Measurements from ENCODE around the gene MFSD6L.
"Not testable (repeated sequence)": the region's sequence is repeated elsewhere in the genome, so short reads cannot be mapped to it uniquely, and the experiment has no call there.

Gene MFSD6L

DNA sequence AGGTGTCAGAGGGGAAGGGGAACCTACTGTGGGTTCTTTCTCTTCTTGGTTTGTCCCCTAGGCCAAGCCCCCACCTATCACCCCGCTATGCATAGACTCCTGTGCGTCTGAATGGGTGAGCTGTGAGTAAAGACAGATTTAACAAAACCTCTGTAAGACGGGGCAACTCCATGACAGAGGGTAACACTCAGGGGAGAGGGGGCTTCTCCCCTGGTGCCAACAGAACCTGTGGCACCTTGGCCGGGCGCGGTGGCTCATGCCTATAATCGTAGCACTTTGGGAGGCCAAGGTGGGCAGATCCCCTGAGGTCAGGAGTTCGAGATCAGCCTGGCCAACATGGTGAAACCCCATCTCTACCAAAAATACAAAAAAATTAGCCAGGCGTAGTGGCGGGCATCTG is 6.2 kb upstream of the MFSD6L start:
- H3K36me3 ChIP-seq (ENCODE audit: control insufficient read depth, insufficient read depth, low read length); H3K27ac ChIP-seq (ENCODE audit: insufficient read depth, low read length, poor library complexity, severe bottlenecking): not testable (repeated sequence)

DNA sequence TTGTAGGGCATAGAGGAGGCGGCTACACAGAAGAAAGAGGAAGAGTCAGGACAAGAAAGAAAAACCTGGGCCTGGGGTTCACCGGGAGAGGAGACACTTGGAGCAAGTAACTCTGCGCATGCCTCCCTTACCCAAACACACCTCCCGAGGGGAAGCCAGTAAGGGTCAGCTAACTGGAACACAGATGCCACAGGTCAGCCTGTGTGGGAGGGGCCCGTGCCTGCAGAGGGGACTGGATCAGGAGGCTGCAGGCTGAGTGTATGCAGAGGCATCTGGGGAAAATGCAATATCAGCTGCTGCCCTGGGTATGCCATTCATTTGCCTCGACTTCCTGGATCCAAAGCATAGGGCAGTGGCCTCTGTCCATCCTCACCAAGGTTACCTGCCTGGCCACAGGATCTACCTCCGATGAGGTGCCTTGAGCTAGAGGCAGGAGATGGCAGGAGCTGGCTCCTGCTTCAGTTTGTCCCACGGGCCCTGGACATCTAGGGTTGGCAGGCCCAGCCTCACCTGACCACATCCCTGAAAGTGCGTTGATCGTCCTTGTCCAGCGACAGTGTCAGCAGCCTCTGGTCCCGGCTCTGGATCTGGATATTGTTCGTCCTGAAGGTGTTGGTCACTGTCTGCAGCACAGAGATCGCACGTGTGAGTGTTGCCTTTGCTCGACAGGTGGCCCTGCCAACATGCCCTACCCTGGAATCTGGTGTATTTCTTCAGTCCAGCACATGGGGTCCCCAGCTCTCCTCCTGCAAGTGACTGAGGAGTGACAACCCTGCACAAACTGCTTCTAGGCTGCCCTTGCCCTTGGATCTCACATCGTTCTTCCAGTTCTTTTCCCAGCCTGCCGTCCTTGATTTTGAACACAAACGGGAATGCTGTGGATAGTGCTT is 4.6 kb upstream of the MFSD6L start:
- H3K9me3 ChIP-seq (ENCODE audit: control insufficient read depth, low read length), result no peaks in the 10 kb centered on the region
- H3K4me3 ChIP-seq (ENCODE audit: insufficient read depth, low read depth, low read length, poor library complexity, severe bottlenecking), result no peak overlapping the region
- no peaks in the 10 kb centered on the region for H3K27me3 ChIP-seq (replicated peaks; ENCODE audit: control insufficient read depth, insufficient read depth, low read length, poor library complexity, severe bottlenecking)
- DNase-seq, result no peak
- H3K27ac ChIP-seq (ENCODE audit: insufficient read depth, low read length, poor library complexity, severe bottlenecking), result no peak overlapping the region
- H3K36me3 ChIP-seq (ENCODE audit: control insufficient read depth, insufficient read depth, low read length), result no peaks in the 10 kb centered on the region
- H3K4me1 ChIP-seq (ENCODE audit: control insufficient read depth, insufficient read depth, low read length, poor library complexity, severe bottlenecking), result peaks cover 6% of the 10 kb centered on the region

More for the DNA sequence above, 6.2 kb upstream of the MFSD6L start:
- not testable (repeated sequence) for H3K4me1 ChIP-seq (ENCODE audit: control insufficient read depth, insufficient read depth, low read length, poor library complexity, severe bottlenecking); DNase-seq; H3K27me3 ChIP-seq (replicated peaks; ENCODE audit: control insufficient read depth, insufficient read depth, low read length, poor library complexity, severe bottlenecking); H3K9me3 ChIP-seq (ENCODE audit: control insufficient read depth, low read length); H3K4me3 ChIP-seq (ENCODE audit: insufficient read depth, low read depth, low read length, poor library complexity, severe bottlenecking)

DNA sequence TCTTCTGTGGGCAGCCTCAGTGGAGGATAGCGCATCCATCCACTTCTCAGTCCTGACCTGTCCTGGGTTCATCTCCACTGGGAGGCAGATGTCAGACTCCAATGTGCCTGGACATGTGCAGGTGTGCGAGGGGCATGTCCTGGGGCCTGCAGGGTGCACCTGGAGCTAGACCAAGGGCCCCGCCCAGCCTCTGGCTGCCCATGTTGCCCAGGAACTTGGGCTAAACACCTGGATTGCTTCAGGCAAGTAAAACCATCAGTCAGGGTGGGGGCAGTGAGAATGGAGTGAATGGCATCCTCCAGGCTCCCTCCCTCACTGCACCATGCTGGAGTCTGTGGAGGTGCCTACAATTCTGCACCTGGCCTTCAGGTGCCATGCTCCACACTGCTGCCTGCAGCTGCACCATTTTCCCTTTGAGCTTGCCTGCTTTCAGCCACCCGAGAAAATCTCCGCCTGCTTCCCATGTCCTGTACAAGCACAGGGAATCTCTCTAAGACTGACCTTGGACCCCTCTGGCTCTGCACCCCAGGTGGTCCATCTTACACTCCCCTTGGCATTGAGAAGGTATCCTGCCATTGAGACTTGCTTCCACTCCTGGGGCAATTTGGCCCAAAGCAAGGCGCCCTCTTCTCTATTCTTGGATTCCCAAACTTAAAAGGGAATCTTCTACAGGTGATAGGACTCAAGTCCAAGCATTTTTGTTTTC is 2.1 kb upstream of the MFSD6L start:
- no peaks in the 10 kb centered on the region for H3K36me3 ChIP-seq (ENCODE audit: control insufficient read depth, insufficient read depth, low read length)
- H3K4me3 ChIP-seq (ENCODE audit: insufficient read depth, low read depth, low read length, poor library complexity, severe bottlenecking), result no peak overlapping the region
- no peaks in the 10 kb centered on the region for H3K27me3 ChIP-seq (replicated peaks; ENCODE audit: control insufficient read depth, insufficient read depth, low read length, poor library complexity, severe bottlenecking)
- no peak for DNase-seq
- H3K4me1 ChIP-seq (ENCODE audit: control insufficient read depth, insufficient read depth, low read length, poor library complexity, severe bottlenecking), result peaks cover 4% of the 10 kb centered on the region
- H3K9me3 ChIP-seq (ENCODE audit: control insufficient read depth, low read length), result no peaks in the 10 kb centered on the region
- H3K27ac ChIP-seq (ENCODE audit: insufficient read depth, low read length, poor library complexity, severe bottlenecking), result no peak overlapping the region

DNA sequence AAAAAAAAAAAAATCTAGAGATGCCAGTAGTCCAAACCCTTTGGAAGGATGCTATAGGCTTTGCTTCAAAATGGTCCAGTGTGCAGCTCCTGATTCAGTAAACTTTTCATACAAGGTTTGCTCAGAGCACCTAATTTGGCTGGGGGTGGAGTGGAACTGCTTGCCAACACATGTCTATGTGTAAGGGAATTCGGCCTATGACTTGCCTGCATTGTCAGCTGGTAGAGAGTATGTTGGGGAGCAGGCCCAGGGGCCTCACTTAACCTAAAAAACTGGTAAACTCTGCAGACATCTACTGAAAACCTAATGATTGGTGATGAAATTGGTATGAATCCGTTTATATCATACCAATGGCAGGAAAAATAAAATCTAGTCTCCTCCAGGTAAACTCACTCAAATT is 1.5 kb upstream of the MFSD6L start:
- H3K4me1 ChIP-seq (ENCODE audit: control insufficient read depth, insufficient read depth, low read length, poor library complexity, severe bottlenecking), result no peaks in the 10 kb centered on the region
- no peaks in the 10 kb centered on the region for H3K9me3 ChIP-seq (ENCODE audit: control insufficient read depth, low read length)
- H3K36me3 ChIP-seq (ENCODE audit: control insufficient read depth, insufficient read depth, low read length), result no peaks in the 10 kb centered on the region
- H3K4me3 ChIP-seq (ENCODE audit: insufficient read depth, low read depth, low read length, poor library complexity, severe bottlenecking), result no peak overlapping the region
- no peak for DNase-seq
- H3K27ac ChIP-seq (ENCODE audit: insufficient read depth, low read length, poor library complexity, severe bottlenecking), result no peak overlapping the region
- no peaks in the 10 kb centered on the region for H3K27me3 ChIP-seq (replicated peaks; ENCODE audit: control insufficient read depth, insufficient read depth, low read length, poor library complexity, severe bottlenecking)

DNA sequence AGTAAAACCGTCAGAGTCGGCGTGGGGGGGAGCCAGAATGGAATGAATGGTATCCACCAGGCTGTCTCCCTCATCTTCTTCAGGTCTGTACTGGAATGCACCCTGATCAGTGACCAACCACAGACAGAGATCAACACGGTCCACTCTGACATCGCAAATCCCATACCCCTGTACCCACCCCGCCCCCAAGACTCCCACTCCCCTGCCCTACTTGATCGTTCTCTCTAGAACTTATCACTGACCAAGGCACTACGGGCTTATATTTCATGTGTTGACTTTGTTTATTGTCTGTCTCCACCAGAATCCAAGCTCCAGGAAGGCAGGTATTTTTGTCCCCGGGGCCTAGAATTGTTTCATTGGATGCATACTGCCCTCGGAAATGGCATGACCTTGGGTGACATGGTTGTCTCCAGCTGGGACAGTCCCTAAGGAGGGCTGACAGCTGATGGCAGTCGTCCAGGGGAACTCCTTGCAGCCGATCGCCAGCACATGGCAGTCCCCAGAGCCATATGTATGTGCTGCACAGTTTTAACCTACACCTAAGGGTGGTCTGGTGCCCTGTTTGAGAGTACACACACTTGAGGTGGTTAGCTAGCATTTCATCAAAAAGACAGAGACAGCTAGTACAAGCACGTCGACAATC is 526 bp upstream of the MFSD6L start:
- no peaks in the 10 kb centered on the region for H3K4me1 ChIP-seq (ENCODE audit: control insufficient read depth, insufficient read depth, low read length, poor library complexity, severe bottlenecking)
- H3K27ac ChIP-seq (ENCODE audit: insufficient read depth, low read length, poor library complexity, severe bottlenecking), result no peak overlapping the region
- DNase-seq, result no peak
- no peaks in the 10 kb centered on the region for H3K9me3 ChIP-seq (ENCODE audit: control insufficient read depth, low read length)
- H3K27me3 ChIP-seq (replicated peaks; ENCODE audit: control insufficient read depth, insufficient read depth, low read length, poor library complexity, severe bottlenecking), result no peaks in the 10 kb centered on the region
- no peak overlapping the region for H3K4me3 ChIP-seq (ENCODE audit: insufficient read depth, low read depth, low read length, poor library complexity, severe bottlenecking)
- no peaks in the 10 kb centered on the region for H3K36me3 ChIP-seq (ENCODE audit: control insufficient read depth, insufficient read depth, low read length)

DNA sequence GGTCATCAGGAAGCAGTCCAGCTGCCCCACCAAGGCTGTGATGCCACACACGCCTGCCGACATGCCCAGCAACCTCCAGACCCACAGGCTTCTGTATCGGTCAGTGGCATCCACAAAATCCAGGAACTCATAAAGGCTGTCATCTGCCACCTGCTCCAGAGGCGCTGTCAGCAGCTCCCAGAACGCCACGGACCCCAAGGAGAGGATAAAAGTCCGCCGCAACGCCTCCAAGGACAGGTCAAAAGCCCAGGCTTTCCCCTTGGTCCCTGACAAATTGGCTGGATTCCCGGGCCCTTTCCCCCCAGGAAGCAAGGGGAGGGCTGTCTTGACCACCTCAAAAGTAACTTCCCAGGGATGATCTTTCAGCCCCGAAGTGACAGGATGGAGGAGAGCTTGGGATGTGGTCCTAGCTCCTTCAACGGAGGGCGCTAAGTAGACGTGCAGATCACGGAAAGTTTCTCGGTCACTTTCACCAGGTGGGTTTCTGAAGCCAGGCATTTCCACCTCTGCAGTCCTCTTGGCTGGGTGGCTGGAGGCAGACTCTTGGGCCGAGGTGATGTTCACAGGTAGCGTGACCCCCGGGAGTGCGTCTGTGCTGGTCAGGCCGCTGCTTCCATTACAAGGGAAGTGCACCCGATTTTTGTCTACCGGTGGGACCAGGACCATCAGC is 854 bp downstream of the MFSD6L start:
- no peak for DNase-seq
- no peaks in the 10 kb centered on the region for H3K9me3 ChIP-seq (ENCODE audit: control insufficient read depth, low read length)
- no peak overlapping the region for H3K4me3 ChIP-seq (ENCODE audit: insufficient read depth, low read depth, low read length, poor library complexity, severe bottlenecking)
- no peaks in the 10 kb centered on the region for H3K4me1 ChIP-seq (ENCODE audit: control insufficient read depth, insufficient read depth, low read length, poor library complexity, severe bottlenecking)
- no peaks in the 10 kb centered on the region for H3K36me3 ChIP-seq (ENCODE audit: control insufficient read depth, insufficient read depth, low read length)
- no peak overlapping the region for H3K27ac ChIP-seq (ENCODE audit: insufficient read depth, low read length, poor library complexity, severe bottlenecking)
- H3K27me3 ChIP-seq (replicated peaks; ENCODE audit: control insufficient read depth, insufficient read depth, low read length, poor library complexity, severe bottlenecking), result no peaks in the 10 kb centered on the region

DNA sequence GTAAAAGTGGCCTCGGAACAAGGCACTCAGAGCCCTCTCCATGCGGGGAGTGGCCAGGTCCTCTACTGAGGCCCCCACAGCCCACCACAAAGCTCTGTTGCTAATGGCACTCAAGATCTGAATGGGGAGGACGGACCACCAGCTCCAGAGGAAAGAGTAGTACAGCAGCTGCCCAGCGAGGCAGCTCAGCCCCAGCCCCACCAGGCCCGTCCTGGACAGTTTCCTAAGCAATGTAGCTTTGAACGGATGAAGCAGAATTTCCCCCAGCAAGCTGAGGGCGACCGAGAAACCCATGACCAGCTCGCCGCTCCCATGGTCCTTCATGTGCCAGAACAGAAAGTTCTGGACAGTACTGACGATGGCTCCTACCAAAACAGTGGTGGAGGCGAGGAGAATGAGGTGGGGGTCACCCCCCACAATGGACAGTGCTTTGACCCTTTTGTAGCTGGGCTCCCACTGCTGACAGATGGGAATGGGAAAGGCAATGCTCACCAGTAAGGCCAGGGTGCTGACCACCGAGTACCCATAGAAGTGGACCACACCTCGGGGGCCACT is 1.5 kb downstream of the MFSD6L start:
- Histone ChIP-seq H3K4me3 (ENCODE audit: insufficient read depth, low read depth, low read length, poor library complexity, severe bottlenecking) (no peak overlapping the region), H3K9me3 (ENCODE audit: control insufficient read depth, low read length) (no peaks in the 10 kb centered on the region), H3K4me1 (ENCODE audit: control insufficient read depth, insufficient read depth, low read length, poor library complexity, severe bottlenecking) (no peaks in the 10 kb centered on the region), H3K27me3 (replicated peaks; ENCODE audit: control insufficient read depth, insufficient read depth, low read length, poor library complexity, severe bottlenecking) (no peaks in the 10 kb centered on the region), H3K27ac (ENCODE audit: insufficient read depth, low read length, poor library complexity, severe bottlenecking) (no peak overlapping the region), H3K36me3 (ENCODE audit: control insufficient read depth, insufficient read depth, low read length) (no peaks in the 10 kb centered on the region)
- DNase-seq, result no peak

DNA sequence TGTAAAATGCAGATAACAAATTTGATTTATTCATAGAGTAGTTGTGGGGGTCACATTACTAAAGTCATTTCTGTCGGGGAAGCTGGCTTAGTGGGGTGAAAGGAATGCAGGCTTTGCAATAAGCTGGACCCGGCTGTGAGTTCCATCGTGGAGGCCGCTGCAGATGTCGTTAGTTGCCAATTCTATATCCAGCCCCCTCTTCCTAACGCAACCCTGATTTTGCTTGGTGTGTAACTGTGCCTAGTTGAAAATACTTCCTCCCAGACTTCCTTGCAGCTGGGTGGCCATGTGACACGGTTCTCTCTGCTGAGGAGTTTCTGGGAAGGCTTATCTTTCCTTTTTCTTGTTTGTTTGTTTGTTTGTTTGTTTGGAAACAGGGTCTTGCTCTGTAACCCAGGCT is 4.5 kb downstream of the MFSD6L start:
- Histone ChIP-seq H3K9me3 (ENCODE audit: control insufficient read depth, low read length) (no peaks in the 10 kb centered on the region), H3K27me3 (replicated peaks; ENCODE audit: control insufficient read depth, insufficient read depth, low read length, poor library complexity, severe bottlenecking) (no peaks in the 10 kb centered on the region), H3K4me3 (ENCODE audit: insufficient read depth, low read depth, low read length, poor library complexity, severe bottlenecking) (no peak overlapping the region), H3K36me3 (ENCODE audit: control insufficient read depth, insufficient read depth, low read length) (no peaks in the 10 kb centered on the region), H3K27ac (ENCODE audit: insufficient read depth, low read length, poor library complexity, severe bottlenecking) (no peak overlapping the region), H3K4me1 (ENCODE audit: control insufficient read depth, insufficient read depth, low read length, poor library complexity, severe bottlenecking) (no peaks in the 10 kb centered on the region)
- no peak for DNase-seq

DNA sequence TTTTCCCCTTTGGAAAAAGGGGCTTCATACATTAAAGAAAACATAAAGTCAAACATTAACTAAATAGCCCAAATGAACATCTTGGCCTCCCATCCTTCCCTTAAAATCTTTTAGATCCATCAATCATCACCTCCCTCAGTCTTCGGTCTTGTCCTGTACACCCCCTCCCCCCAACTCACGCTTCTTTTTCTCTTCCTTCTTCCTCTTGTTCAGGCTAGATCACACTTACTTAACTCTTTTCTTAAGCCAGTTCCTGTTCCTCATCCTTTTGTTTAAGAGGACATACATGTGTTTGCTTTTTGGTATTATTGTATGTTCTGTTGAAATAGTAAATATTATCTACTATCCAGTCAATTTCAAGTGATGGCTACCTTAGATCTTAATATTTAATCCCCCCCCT is 5.5 kb downstream of the MFSD6L start:
- no peaks in the 10 kb centered on the region for H3K4me1 ChIP-seq (ENCODE audit: control insufficient read depth, insufficient read depth, low read length, poor library complexity, severe bottlenecking)
- no peak overlapping the region for H3K4me3 ChIP-seq (ENCODE audit: insufficient read depth, low read depth, low read length, poor library complexity, severe bottlenecking)
- DNase-seq, result no peak
- no peaks in the 10 kb centered on the region for H3K27me3 ChIP-seq (replicated peaks; ENCODE audit: control insufficient read depth, insufficient read depth, low read length, poor library complexity, severe bottlenecking)
- no peaks in the 10 kb centered on the region for H3K9me3 ChIP-seq (ENCODE audit: control insufficient read depth, low read length)
- no peaks in the 10 kb centered on the region for H3K36me3 ChIP-seq (ENCODE audit: control insufficient read depth, insufficient read depth, low read length)
- no peak overlapping the region for H3K27ac ChIP-seq (ENCODE audit: insufficient read depth, low read length, poor library complexity, severe bottlenecking)

Measured in effector memory CD4-positive, alpha-beta T cell (primary cell).